Esophagus squamous epithelium (tissue), 5 donors: ENCODE measurements around the gene SLAIN1. TPM values are rescaled to one million over a fixed set of nuclear protein-coding genes. Genes with fewer than 3 reads are reported as not detected.

ENCODE experiments used
- DNase-seq: peaks from one replicate; lab custom pipeline; 2025; lab: John Stamatoyannopoulos, UW
- H3K27ac ChIP-seq, 4 donors: fragments of 200-600 bp; sonication (generic); one replicate each; pipeline ENCODE4 v1.5.1; 2016 to 2019; ENCODE audit warnings: mild to moderate bottlenecking in 1 of 4
- H3K27me3 ChIP-seq, 4 donors: fragments of 200-600 bp; sonication (generic); 1 replicate in 3 of 4; 2 replicates in 1 of 4; pipeline versions ENCODE4 v1.5.1 to v1.6.0; 2017 to 2021; ENCODE audit warnings: antibody characterized with exemption in 1 of 4
- H3K36me3 ChIP-seq, 3 donors: fragments of 200-600 bp; sonication (generic); one replicate each; pipeline ENCODE4 v1.5.1; 2016 to 2019
- H3K4me1 ChIP-seq, 3 donors: fragments of 200-600 bp; sonication (generic); one replicate each; pipeline ENCODE4 v1.5.1; 2017 to 2019
- H3K4me3 ChIP-seq, 4 donors: fragments of 200-600 bp; sonication (generic); 1 replicate in 3 of 4; 2 replicates in 1 of 4; pipeline ENCODE4 v1.5.1; 2016 to 2019; ENCODE audit warnings: mild to moderate bottlenecking in 2 of 4, moderate library complexity in 1 of 4
- H3K9me3 ChIP-seq, 3 donors: fragments of 200-600 bp; sonication (generic); one replicate each; pipeline ENCODE4 v1.5.1; 2016 to 2019
- CTCF ChIP-seq, 6 experiments: fragments of 450-650 bp in 4 of 6; fragments of 200-600 bp in 2 of 6; sonication (generic) in 2 of 6; IDR thresholded peaks; one replicate each; pipeline ENCODE4 v1.5.1; 2016 to 2019; ENCODE audit warnings: antibody characterized with exemption in 6 of 6, mild to moderate bottlenecking in 4 of 6, moderate library complexity in 4 of 6
- POLR2A ChIP-seq, 4 donors: fragments of 450-650 bp; IDR thresholded peaks; one replicate each; pipeline ENCODE4 v1.6.1; 2017; ENCODE audit warnings: antibody characterized with exemption in 4 of 4, mild to moderate bottlenecking in 4 of 4, moderate library complexity in 3 of 4
- WGBS, 2 donors: methylation state at CpG; one replicate each; pipeline ENCODE4 v1.1.5; 2018; 5-methylcytosine and 5-hydroxymethylcytosine counted together
- intact Hi-C: fragments of 100-400 bp; cut with DNase I; formaldehyde crosslinking; loops from one replicate; pipeline ENCODE4 v1.15.0; 2022
- total RNA-seq, 4 donors: library from RNA; depleted of rRNA; stranded (reverse); fragments of >200 nt; gene quantifications; one replicate each; pipeline ENCODE4 v1.1.0, GENCODE V29; 2016
- donor health status: DM: yes; HTN: yes; CAD: no.

SLAIN1 gene
- total RNA-seq, 4 donors from 2014 or later: 0.57 to 4.6 (median 3.1) TPM

- intact Hi-C loops: no loop called here
- Histone ChIP-seq H3K4me1 (peaks cover 0 to 39% (median 5%) of the 10 kb centered on the region in 3 donors), H3K4me3 (peak overlapping the region; percentile 58 to 91 (median 72)), H3K9me3 (no peaks in the 10 kb centered on the region), H3K27ac (no peak overlapping the region), H3K36me3 (no peaks in the 10 kb centered on the region), H3K27me3 (peaks cover 0 to 24% (median 0%) of the 10 kb centered on the region in 4 donors)
- DNase-seq: no peak
- TF ChIP-seq CTCF (IDR thresholded peaks at IDR 0.05): no peak
- no peak for TF ChIP-seq POLR2A (IDR thresholded peaks at IDR 0.05)
- WGBS, 2 donors: 0 to 4% methylated on average over 4 of the region's 4 CpGs
Observed at GRCh38 chr13:77699059-77699680, 1.7 kb downstream of the SLAIN1 start.

- Histone ChIP-seq H3K27me3 (peaks cover 0 to 16% (median 0%) of the 10 kb centered on the region in 4 donors), H3K4me3 (no peak overlapping the region), H3K4me1 (peaks cover 0 to 32% (median 5%) of the 10 kb centered on the region in 3 donors), H3K27ac (no peak overlapping the region), H3K9me3 (no peaks in the 10 kb centered on the region), H3K36me3 (no peaks in the 10 kb centered on the region)
- intact Hi-C loops: no loop called here
- TF ChIP-seq POLR2A (IDR thresholded peaks at IDR 0.05): no peak
- no peak for TF ChIP-seq CTCF (IDR thresholded peaks at IDR 0.05)
- DNase-seq: no peak
Observed at GRCh38 chr13:77701305-77701704, 3.8 kb downstream of the SLAIN1 start.

- Histone ChIP-seq H3K4me1 (peaks cover 0 to 22% (median 5%) of the 10 kb centered on the region in 3 donors), H3K9me3 (no peaks in the 10 kb centered on the region), H3K4me3 (no peak overlapping the region), H3K36me3 (no peaks in the 10 kb centered on the region), H3K27me3 (peaks cover 0 to 12% (median 0%) of the 10 kb centered on the region in 4 donors), H3K27ac (no peak overlapping the region)
- TF ChIP-seq POLR2A (IDR thresholded peaks at IDR 0.05): no peak
- TF ChIP-seq CTCF (IDR thresholded peaks at IDR 0.05): no peak
- no peak for DNase-seq
- intact Hi-C loops: no loop called here
- 87 to 93% methylated on average over 1 of the region's 1 CpG for WGBS, 2 donors
Observed at GRCh38 chr13:77702366-77702765, 4.9 kb downstream of the SLAIN1 start.

- no peaks in the 10 kb centered on the region for H3K9me3 ChIP-seq
- peaks cover 0 to 16% (median 5%) of the 10 kb centered on the region in 3 donors for H3K4me1 ChIP-seq
- no peak for TF ChIP-seq POLR2A (IDR thresholded peaks at IDR 0.05)
- TF ChIP-seq CTCF (IDR thresholded peaks at IDR 0.05): no peak
- peaks cover 0 to 3% (median 0%) of the 10 kb centered on the region in 4 donors for H3K27me3 ChIP-seq
- DNase-seq: no peak
- no peak overlapping the region for H3K27ac ChIP-seq
- 79 to 85% methylated on average over 5 of the region's 5 CpGs for WGBS, 2 donors
- intact Hi-C loops: no loop called here
- H3K36me3 ChIP-seq: no peaks in the 10 kb centered on the region
- H3K4me3 ChIP-seq: no peak overlapping the region
Observed at GRCh38 chr13:77703408-77703807, 5.9 kb downstream of the SLAIN1 start.

- no peaks in the 10 kb centered on the region for H3K36me3 ChIP-seq
- H3K4me3 ChIP-seq: no peak overlapping the region
- TF ChIP-seq POLR2A (IDR thresholded peaks at IDR 0.05) (no peak), CTCF (IDR thresholded peaks at IDR 0.05) (no peak)
- no peaks in the 10 kb centered on the region for H3K9me3 ChIP-seq
- no peak overlapping the region for H3K27ac ChIP-seq
- intact Hi-C loops: no loop called here
- no peaks in the 10 kb centered on the region for H3K27me3 ChIP-seq
- no peak for DNase-seq
- WGBS, 2 donors: 71 to 77% methylated on average over 3 of the region's 3 CpGs
- no peaks in the 10 kb centered on the region for H3K4me1 ChIP-seq
Observed at GRCh38 chr13:77714119-77714755, 16.8 kb downstream of the SLAIN1 start.
